GM21723 (cell line): ENCODE results near the gene TMEM51.
"Not testable (repeated sequence)": the region's sequence is repeated elsewhere in the genome, so short reads cannot be mapped to it uniquely, and the experiment has no call there.

ENCODE experiments used
- ATAC-seq: cut with Tn5 transposase; IDR thresholded peaks from one replicate; pipeline ENCODE4 v1.9.1; 2021; ENCODE audit warnings: mild to moderate bottlenecking, moderate library complexity; ENCODE audit not compliant: unreplicated experiment

Gene TMEM51

GRCh38 chr1:15125101-15125745, 28.3 kb upstream of the TMEM51 start:
- ATAC-seq = no peak

- no peak for ATAC-seq
Measured at GRCh38 chr1:15128077-15128476, 25.5 kb upstream of the TMEM51 start.

GRCh38 chr1:15128520-15129313, 24.8 kb upstream of the TMEM51 start:
- no peak for ATAC-seq

GRCh38 chr1:15129944-15130343, 23.6 kb upstream of the TMEM51 start:
- no peak for ATAC-seq

GRCh38 chr1:15130607-15131006, 22.9 kb upstream of the TMEM51 start:
- no peak for ATAC-seq

GRCh38 chr1:15132965-15133364, 20.6 kb upstream of the TMEM51 start:
- no peak for ATAC-seq

GRCh38 chr1:15134285-15134684, 19.3 kb upstream of the TMEM51 start:
- no peak for ATAC-seq

- ATAC-seq = not testable (repeated sequence)
Measured at GRCh38 chr1:15135604-15136003, 17.9 kb upstream of the TMEM51 start.

- ATAC-seq = no peak
Measured at GRCh38 chr1:15137809-15138208, 15.7 kb upstream of the TMEM51 start.

GRCh38 chr1:15139654-15140350, 13.7 kb upstream of the TMEM51 start:
- no peak for ATAC-seq

- no peak for ATAC-seq
Measured at GRCh38 chr1:15141935-15142539, 11.5 kb upstream of the TMEM51 start.

- no peak for ATAC-seq
Measured at GRCh38 chr1:15145327-15145726, 8.2 kb upstream of the TMEM51 start.

GRCh38 chr1:15146142-15146680, 7.3 kb upstream of the TMEM51 start:
- ATAC-seq = no peak

- no peak for ATAC-seq
Measured at GRCh38 chr1:15146971-15147376, 6.6 kb upstream of the TMEM51 start.

- ATAC-seq = no peak
Measured at GRCh38 chr1:15148004-15148403, 5.5 kb upstream of the TMEM51 start.

GRCh38 chr1:15148475-15148874, 5.1 kb upstream of the TMEM51 start:
- ATAC-seq = no peak

- ATAC-seq = no peak
Measured at GRCh38 chr1:15148941-15149340, 4.6 kb upstream of the TMEM51 start.

- ATAC-seq = no peak
Measured at GRCh38 chr1:15150376-15150775, 3.2 kb upstream of the TMEM51 start.

- no peak for ATAC-seq
Measured at GRCh38 chr1:15151377-15151806, 2.2 kb upstream of the TMEM51 start.

GRCh38 chr1:15151871-15152270, 1.7 kb upstream of the TMEM51 start:
- ATAC-seq = no peak
